ENCODE data around the gene SUGT1.

SUGT1 gene

DNA sequence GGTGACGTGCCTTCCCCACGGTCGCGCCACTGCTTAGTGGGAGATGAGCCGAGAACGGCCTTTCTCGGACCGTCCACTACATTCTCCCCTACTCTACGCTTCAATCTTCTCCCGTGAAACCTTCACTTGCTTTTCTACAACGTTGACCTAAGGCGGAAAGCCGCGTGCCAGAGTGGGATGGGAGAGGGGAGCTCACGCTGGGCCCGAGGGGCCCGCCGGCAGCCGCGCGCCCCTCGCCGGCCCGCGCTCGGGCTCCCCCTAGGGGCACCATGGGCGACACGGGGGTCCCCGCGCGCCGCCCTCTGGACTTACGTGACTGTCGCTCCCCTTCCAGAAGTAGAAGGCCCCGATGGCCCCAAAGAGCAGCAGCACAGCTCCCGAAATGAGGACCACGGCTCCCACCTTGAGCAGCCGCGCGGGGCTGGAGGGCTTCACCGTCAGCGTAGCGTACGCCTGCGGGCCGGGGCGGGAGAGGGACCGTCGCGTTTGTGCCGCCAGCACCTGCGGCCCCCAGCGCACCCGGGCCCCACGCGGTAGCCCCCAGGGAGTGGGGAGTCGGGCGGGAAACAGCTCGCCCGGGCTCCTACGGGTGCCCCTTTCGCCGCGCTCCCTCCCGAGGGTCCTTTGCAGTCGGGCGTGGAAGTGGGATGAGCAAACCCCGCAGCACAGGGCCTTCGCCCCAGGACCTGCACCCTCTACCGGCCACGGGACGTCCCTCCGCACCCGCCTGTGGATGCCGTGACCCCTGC, 86.3 kb downstream of the SUGT1 start:
- DNase-seq: no peak

- DNase-seq: no peak
Observed at GRCh38 chr13:52739468-52740071, 86.9 kb downstream of the SUGT1 start, which contains the start of gene CNMD. Gene CNMD, minus strand, starts transcription at chr13:52739820. Its CDS starts 119 bp downstream, at chr13:52739701.

- DNase-seq: no peak
Observed at GRCh38 chr13:52743569-52743968, 90.9 kb downstream of the SUGT1 start.

GRCh38 chr13:52743988-52744387, 91.4 kb downstream of the SUGT1 start:
- DNase-seq: no peak

- no peak for DNase-seq
Observed at GRCh38 chr13:52744842-52745375, 92.3 kb downstream of the SUGT1 start.

DNA sequence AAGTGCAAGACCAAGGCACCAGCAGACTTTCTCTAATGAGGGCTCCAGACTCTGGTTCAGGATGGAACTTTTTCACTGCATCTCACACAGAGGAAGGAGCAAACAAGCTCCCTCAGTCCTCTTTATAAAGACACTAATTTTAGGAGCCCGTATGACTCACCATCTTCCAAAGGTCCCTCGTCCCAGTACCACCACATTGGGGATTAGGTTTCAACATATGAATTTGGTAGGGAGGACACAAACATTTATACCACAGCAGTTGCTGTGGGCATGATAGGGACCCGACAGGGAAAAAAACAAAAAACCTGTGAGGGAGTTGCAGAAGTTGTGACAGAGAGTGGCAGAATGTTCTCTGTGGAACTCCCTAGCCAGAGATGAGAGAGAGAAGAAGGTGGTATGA, 93.5 kb downstream of the SUGT1 start:
- DNase-seq: no peak

GRCh38 chr13:52749419-52749818, 96.8 kb downstream of the SUGT1 start:
- DNase-seq: no peak

Measured in NCI-H226 (cell line).